BE2C (cell line): Measurements from ENCODE around the gene EPHA8.

Experiments used
- DNase-seq: peaks from one replicate; pipeline ENCODE4 v3.0.0-alpha.2; 2020
- H3K27me3 ChIP-seq: fragments of 250-450 bp; sonication (Bioruptor Pico); 2 replicates; pipeline ENCODE4 v1.5.1; 2020; ENCODE audit warnings: mild to moderate bottlenecking
- H3K36me3 ChIP-seq: fragments of 250-450 bp; sonication (Bioruptor Pico); 2 replicates; pipeline ENCODE4 v1.5.1; 2020; ENCODE audit warnings: mild to moderate bottlenecking
- H3K4me1 ChIP-seq: fragments of 250-450 bp; sonication (Bioruptor Pico); 2 replicates; pipeline ENCODE4 v1.5.1; 2020
- H3K4me3 ChIP-seq: 2 replicates; pipeline ENCODE4 v1.5.1; 2011; ENCODE audit warnings: low read depth, low read length
- H3K9me3 ChIP-seq: fragments of 250-450 bp; sonication (Bioruptor Pico); 2 replicates; pipeline ENCODE4 v1.5.1; 2020
- CTCF ChIP-seq: IDR thresholded peaks from 2 replicates; pipeline ENCODE4 v1.5.1; 2012; ENCODE audit warnings: mild to moderate bottlenecking, low read depth, low read length

Gene EPHA8

GRCh38 chr1:22539510-22540118 is 23.7 kb upstream of the EPHA8 start:
- no peaks in the 10 kb centered on the region for H3K27me3 ChIP-seq
- no peak for DNase-seq
- H3K4me1 ChIP-seq: no peaks in the 10 kb centered on the region
- H3K9me3 ChIP-seq: no peaks in the 10 kb centered on the region
- H3K4me3 ChIP-seq: no peak overlapping the region
- no peak for TF ChIP-seq CTCF
- no peaks in the 10 kb centered on the region for H3K36me3 ChIP-seq

- Histone ChIP-seq H3K36me3 (no peaks in the 10 kb centered on the region), H3K27me3 (no peaks in the 10 kb centered on the region), H3K4me1 (no peaks in the 10 kb centered on the region), H3K4me3 (no peak overlapping the region), H3K9me3 (no peaks in the 10 kb centered on the region)
- TF ChIP-seq CTCF: no peak
- DNase-seq: no peak
Observed at GRCh38 chr1:22540337-22540736, 23.0 kb upstream of the EPHA8 start.

GRCh38 chr1:22542886-22543285 is 20.4 kb upstream of the EPHA8 start:
- no peaks in the 10 kb centered on the region for H3K4me1 ChIP-seq
- H3K27me3 ChIP-seq: no peaks in the 10 kb centered on the region
- no peak for TF ChIP-seq CTCF
- DNase-seq: no peak
- no peaks in the 10 kb centered on the region for H3K9me3 ChIP-seq
- H3K4me3 ChIP-seq: no peak overlapping the region
- H3K36me3 ChIP-seq: no peaks in the 10 kb centered on the region

- TF ChIP-seq CTCF: no peak
- Histone ChIP-seq H3K27me3 (no peaks in the 10 kb centered on the region), H3K4me3 (no peak overlapping the region), H3K36me3 (no peaks in the 10 kb centered on the region), H3K9me3 (no peaks in the 10 kb centered on the region), H3K4me1 (no peaks in the 10 kb centered on the region)
- no peak for DNase-seq
Observed at GRCh38 chr1:22543679-22544078, 19.6 kb upstream of the EPHA8 start.

- DNase-seq: no peak
- no peaks in the 10 kb centered on the region for H3K36me3 ChIP-seq
- no peak overlapping the region for H3K4me3 ChIP-seq
- H3K4me1 ChIP-seq: no peaks in the 10 kb centered on the region
- no peaks in the 10 kb centered on the region for H3K9me3 ChIP-seq
- no peaks in the 10 kb centered on the region for H3K27me3 ChIP-seq
- TF ChIP-seq CTCF: no peak
Observed at GRCh38 chr1:22544606-22545005, 18.7 kb upstream of the EPHA8 start.

GRCh38 chr1:22545141-22545540 is 18.1 kb upstream of the EPHA8 start:
- DNase-seq: no peak
- H3K36me3 ChIP-seq: no peaks in the 10 kb centered on the region
- no peak for TF ChIP-seq CTCF
- no peaks in the 10 kb centered on the region for H3K4me1 ChIP-seq
- H3K27me3 ChIP-seq: no peaks in the 10 kb centered on the region
- H3K9me3 ChIP-seq: no peaks in the 10 kb centered on the region
- H3K4me3 ChIP-seq: no peak overlapping the region
